NCI-H2171 treated with DMSO at 0.1 percent for 48 hours (cell line): ENCODE measurements around the gene HCN1.
A peak's percentile ranks its signal among the peaks of the same experiment; 100 is the strongest.
"Not testable (repeated sequence)": the region's sequence is repeated elsewhere in the genome, so short reads cannot be mapped to it uniquely, and the experiment has no call there.

Experiments
- DNase-seq: peaks from one replicate; lab custom pipeline; 2025; lab: John Stamatoyannopoulos, UW

HCN1 gene

GRCh38 chr5:45617859-45618416 is 78.2 kb downstream of the HCN1 start:
- no peak for DNase-seq

GRCh38 chr5:45609661-45610060 is 86.5 kb downstream of the HCN1 start:
- no peak for DNase-seq

- peak; percentile 32 for DNase-seq
These were observed 92.1 kb downstream of the HCN1 start for GRCh38 chr5:45604092-45604491.

- DNase-seq, result no peak
These were observed 94.8 kb downstream of the HCN1 start for GRCh38 chr5:45601424-45601823.

- peak; percentile 69 for DNase-seq
These were observed 99.9 kb downstream of the HCN1 start for GRCh38 chr5:45596320-45596719.

GRCh38 chr5:45586001-45586400 is 110.2 kb downstream of the HCN1 start:
- not testable (repeated sequence) for DNase-seq

GRCh38 chr5:45578270-45578669 is 117.9 kb downstream of the HCN1 start:
- peak; percentile 58 for DNase-seq

GRCh38 chr5:45568813-45569212 is 127.4 kb downstream of the HCN1 start:
- no peak for DNase-seq

GRCh38 chr5:45542421-45542820 is 153.8 kb downstream of the HCN1 start:
- no peak for DNase-seq

GRCh38 chr5:45533663-45534062 is 162.5 kb downstream of the HCN1 start:
- no peak for DNase-seq

GRCh38 chr5:45532826-45533624 is 163.2 kb downstream of the HCN1 start:
- no peak for DNase-seq

- peak; percentile 58 for DNase-seq
These were observed 175.1 kb downstream of the HCN1 start for GRCh38 chr5:45521067-45521466.

GRCh38 chr5:45512521-45512920 is 183.7 kb downstream of the HCN1 start:
- no peak for DNase-seq

- no peak for DNase-seq
These were observed 186.8 kb downstream of the HCN1 start for GRCh38 chr5:45509371-45509770.

GRCh38 chr5:45508135-45508534 is 188.0 kb downstream of the HCN1 start:
- DNase-seq, result peak; percentile 97

GRCh38 chr5:45507178-45507577 is 189.0 kb downstream of the HCN1 start:
- DNase-seq, result peak; percentile 100

- peak; percentile 43 for DNase-seq
These were observed 197.2 kb downstream of the HCN1 start for GRCh38 chr5:45499006-45499405.

- DNase-seq, result no peak
These were observed 204.8 kb downstream of the HCN1 start for GRCh38 chr5:45491368-45491767.

- peak; percentile 67 for DNase-seq
These were observed 211.4 kb downstream of the HCN1 start for GRCh38 chr5:45484781-45485180.

GRCh38 chr5:45454114-45454513 is 242.1 kb downstream of the HCN1 start:
- DNase-seq, result peak; percentile 69

GRCh38 chr5:45444856-45445255 is 251.3 kb downstream of the HCN1 start:
- not testable (repeated sequence) for DNase-seq

- no peak for DNase-seq
These were observed 255.7 kb downstream of the HCN1 start for GRCh38 chr5:45440466-45440865.

GRCh38 chr5:45437752-45438151 is 258.4 kb downstream of the HCN1 start:
- no peak for DNase-seq
